Forelimb muscle (tissue), 1 donor: Measurements from ENCODE around the gene TTLL6. TPM values are rescaled to one million over a fixed set of nuclear protein-coding genes. Genes with fewer than 3 reads are reported as not detected.

Experiments
- DNase-seq: peaks from one replicate; pipeline ENCODE4 v3.0.0-alpha.2; 2013; ENCODE audit warnings: low read depth
- polyA plus RNA-seq: library from polyadenylated mRNA; unstranded; fragments of 120-200 nt; gene quantifications from one replicate; pipeline ENCODE4 v1.2.1, GENCODE V29; 2013; ENCODE audit not compliant: insufficient read length

The TTLL6 gene
- polyA plus RNA-seq, 1 donor, result not detected

DNA sequence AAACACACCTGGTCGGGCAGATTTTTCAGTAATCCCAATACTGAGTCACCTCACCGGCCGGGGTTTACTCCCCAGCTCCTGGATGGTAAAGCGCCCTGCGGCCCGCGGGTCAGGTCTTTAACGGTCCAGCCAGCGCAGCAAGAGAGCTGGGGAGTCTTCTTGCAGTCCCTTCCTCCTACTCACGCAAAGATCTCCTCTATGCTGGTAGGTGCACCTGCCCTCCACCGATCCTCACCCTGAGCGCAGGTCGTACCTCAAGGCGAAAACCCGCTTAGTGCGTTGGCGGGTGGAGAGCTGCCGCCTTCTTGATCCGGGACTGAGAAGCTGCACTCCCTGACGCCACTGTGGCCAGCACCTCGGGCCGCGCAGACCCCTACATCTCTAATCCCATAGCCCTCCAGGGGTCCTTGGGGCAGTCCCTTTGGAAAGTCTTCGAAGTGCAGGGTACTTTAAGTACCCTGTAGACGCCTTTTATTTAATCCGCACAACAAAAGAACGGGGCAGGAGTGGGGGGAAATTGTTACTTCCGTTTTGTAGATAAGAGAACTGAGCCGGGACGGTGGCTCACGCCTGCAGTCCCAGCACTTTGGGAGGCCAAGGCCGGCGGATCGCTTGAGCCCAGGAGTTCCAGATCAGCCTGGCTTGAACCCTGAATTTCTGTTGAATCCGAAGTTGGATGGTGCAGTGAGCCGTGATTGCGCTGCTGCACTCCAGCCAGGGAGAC is 78.1 kb downstream of the TTLL6 start:
- no peak for DNase-seq

GRCh38 chr17:48738424-48738802 is 78.6 kb downstream of the TTLL6 start:
- DNase-seq, result no peak

DNA sequence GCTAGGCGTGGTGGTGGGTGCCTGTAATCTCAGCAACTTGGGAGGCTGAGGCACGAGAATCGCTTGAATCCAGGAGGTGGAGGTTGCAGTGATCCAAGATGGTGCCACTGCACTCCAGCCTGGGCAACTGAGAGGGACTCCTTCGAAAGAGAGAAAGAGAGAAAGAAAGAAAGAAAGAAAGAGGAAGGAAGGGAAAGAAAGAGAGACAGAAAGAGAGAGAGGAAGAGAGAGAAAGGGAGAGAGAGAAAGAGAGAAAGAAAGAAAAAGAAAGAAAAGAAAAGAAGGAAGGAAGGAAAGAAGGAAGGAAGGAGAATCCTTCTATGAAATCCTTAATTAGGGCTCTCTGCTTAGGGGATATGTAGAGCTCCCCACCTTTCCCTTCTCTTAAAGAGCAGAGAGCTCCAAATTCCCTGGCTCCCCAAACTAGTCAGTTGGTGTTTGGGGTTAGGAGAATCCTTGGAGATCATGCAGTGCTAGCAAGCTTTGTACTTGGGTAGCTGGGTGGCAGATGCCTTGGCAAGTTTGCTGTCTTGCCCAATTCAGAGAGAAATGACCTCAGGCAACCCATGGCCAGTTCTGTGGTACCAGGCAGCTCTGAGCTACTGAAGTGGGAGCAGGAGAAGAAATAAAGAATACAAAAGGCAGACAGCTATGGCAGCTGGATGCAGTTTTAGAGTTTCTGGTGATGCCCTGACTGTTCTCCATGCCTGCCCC is 79.5 kb downstream of the TTLL6 start:
- DNase-seq, result no peak

- no peak for DNase-seq
Observed at GRCh38 chr17:48735062-48735351, 82.0 kb downstream of the TTLL6 start.

- DNase-seq, result no peak
Observed at GRCh38 chr17:48734333-48735061, 82.5 kb downstream of the TTLL6 start.

GRCh38 chr17:48733632-48734328 is 83.2 kb downstream of the TTLL6 start:
- DNase-seq, result no peak

DNA sequence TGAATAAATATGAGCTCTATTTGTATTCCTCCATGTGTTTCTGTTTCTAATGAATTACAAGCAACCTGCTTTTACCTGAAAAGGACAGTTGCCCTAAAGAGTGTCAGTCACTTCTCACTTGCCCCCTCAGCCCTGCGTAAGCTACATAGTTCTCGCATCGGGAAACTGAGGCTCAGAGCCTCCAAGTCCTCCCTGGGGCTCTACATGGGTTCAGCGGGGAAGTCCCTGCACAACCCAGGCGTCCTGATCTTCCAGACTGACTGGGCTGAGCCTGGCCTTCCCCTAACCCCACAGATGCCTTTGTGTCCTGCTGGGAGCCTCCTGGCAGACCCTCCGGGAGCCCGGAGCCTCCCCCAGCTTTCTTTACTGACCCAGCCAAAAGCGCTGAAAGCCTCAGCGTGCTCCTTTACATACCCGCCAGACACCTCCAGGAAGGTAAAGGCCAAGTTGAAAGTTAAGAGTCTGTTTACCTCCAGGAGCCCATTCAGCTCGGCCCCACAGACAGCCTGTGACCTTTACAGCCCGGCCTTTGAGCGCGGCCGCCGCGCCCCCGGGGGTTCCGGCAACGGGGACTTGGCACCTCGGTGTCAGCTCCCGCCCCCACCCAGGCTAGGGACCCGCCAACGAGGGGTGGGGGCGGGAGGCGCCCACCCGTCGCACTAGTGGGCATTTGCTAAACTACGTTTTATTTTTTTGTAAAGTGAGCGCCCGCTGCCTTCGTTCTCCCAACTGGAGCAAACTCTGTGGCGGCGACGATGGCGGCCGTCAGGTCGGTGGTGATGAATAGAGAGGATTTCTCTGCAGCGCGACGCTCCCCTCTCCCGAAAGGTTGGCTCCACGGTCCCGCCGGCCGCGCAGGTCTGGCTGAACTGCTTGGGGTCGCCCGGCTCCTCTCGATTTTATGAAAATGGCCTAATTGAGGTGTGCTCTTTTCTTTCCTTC is 84.1 kb downstream of the TTLL6 start:
- no peak for DNase-seq

DNA sequence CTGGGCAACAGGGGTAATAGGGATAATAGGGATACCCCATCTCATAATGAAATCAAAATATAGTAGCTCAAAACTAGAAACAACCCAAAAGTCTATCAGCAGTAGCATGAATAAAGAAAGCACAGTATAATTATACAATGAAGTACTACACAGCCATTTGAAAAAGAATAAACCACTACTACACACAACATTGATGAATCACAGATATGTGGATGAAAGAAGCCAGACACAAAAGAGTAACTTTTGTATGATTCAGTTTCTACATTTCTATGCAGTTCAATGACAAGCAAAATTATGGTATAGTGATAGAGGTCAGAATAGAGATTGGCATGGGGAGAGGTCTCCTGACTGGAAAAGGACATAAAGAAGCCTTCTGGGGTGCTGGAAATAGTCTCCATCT is 85.7 kb downstream of the TTLL6 start:
- DNase-seq, result no peak

- DNase-seq, result no peak
Observed at GRCh38 chr17:48730240-48730550, 86.8 kb downstream of the TTLL6 start.

- no peak for DNase-seq
Observed at GRCh38 chr17:48729335-48730239, 87.4 kb downstream of the TTLL6 start.

DNA sequence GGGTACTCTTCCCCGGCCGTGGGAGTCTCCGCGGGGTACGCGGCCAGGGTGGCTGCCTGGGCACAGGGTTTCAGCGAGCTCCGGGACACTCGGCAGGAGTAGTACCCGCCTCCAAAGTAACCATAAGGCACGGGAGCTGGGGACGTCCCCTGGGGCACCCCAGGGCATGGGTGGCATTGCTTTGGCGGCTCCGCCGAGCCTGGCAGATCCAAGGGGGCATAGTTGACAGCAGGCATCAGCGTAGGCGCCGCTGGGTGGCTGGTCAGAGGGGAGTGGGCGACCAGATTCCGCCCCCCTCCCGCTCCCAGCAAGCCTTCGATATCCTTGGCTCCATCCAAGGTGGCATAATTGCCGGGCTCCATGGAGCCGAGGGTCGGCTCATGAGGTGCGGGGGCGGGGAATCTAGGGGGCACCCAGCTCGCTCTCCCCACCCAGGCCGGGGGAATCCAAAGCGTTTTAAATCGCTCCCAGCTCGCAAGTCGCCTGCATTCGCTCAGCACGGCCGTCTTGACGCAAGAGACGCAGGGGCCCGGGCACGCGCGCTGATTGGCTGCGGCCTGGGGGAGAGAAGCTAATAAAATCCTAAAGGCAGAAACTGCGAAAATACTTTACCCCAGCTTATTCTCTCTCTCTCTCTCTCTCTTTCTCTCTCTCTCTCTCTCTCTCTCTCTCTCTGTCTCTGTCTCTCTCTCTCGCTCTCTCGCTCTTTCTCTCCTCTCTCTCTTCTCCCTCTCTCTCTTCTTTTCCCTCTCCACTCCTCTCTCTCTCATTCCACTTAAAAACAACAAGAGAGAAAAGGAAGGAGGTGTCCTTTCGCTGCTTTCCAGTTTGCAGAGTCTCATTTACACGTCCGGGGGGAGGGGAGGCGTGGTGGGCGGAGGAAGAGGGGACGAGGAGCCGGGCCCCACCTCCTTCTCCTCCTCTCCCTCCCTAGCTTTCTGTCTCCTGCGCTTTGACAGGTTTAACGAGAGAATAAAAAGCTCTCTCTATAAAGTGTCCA is 88.5 kb downstream of the TTLL6 start, which contains the start of gene HOXB13:
HOXB13 (minus strand) TSS at position 519 of the 1,000 bp plus-strand sequence; CDS start at position 362, 157 bp downstream.
- no peak for DNase-seq

DNA sequence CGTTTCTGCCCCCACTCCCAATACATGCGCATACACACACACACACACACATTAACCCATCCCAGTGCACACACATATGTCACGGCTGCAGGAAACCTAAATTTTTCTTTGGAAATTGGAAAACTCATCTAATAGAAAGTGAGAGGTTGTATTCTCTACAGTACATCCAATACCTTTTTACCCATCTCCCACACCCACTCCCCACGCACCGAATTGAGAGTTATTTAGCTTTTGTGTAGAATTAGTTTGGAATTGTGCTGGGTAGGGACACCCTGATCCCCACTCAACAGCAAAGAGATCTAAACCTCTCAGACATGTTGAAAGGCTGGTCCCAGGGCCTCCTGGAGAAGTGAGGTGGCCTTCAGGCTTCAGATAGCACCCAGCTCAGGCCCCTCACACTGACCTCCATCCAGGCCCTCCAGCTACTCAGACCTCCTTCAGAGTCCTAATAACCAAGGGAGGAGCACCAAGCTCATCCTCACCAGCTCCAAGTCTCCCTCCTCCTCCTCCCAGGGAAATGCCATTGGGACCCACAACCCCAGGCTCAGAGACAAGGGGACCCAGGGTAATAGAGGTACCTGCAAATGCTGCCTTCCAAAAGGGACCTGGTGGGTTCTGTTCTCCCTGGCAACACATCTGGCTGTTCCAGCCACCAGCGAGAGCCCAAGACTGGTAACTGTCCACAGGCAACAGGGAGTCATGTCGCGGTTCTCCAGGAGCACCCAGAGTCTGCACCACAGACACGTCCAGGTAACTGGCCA is 89.4 kb downstream of the TTLL6 start:
- no peak for DNase-seq

DNA sequence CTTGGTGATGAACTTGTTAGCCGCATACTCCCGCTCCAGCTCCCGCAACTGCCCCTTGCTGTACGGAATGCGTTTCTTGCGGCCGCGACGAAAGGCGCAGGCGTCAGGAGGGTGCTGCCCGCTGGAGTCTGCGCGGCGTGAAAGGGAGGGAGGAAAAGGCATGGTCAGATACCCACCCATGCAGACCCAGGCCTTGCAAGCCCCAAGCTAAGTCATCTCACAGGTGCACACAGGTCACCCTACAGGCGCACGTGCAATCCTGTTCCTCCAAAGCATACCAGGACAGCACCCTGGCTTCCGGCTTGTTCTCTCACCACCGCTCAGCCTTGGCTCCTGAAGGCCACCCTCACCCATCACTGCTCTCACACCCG is 90.1 kb downstream of the TTLL6 start:
- DNase-seq, result no peak

GRCh38 chr17:48726114-48726915 is 90.7 kb downstream of the TTLL6 start:
- DNase-seq, result no peak

DNA sequence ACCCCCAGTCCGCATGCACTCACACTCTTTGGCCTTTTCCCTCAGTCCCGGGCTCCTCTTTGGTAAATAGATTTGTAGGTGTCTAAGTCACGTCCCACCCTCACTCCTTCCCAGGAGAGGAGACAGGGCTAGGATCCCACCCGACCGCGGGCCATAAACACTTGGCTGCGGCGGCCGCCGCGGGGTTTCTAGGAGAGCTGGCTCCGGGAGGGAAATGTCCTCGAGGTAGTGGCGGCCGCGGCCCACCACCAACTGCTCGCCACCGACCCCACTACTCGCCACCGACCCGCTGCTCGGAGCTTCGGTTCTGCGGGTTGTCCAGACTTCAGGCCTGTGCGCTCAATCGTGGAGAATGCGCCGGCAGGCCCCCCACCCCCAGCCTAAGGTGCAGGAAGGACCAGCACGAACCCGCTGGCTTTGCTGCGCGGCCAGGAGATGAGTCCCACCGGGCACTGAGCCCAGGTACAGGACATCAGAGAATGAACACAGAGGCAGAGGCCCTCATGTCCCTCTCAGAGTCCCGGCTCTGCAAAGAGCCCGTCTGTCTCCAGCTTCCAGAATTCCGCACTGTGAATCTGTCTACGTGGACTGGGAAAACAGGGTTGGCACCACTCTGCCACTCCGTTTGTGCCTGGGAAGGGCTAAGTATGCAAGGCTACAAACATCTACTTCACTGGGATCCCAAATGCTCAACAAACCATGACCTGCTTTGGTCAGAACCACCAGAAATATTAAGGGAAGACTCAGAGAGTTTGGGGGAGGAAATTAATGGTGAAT is 91.6 kb downstream of the TTLL6 start:
- no peak for DNase-seq

- DNase-seq, result no peak
Observed at GRCh38 chr17:48725004-48725287, 92.1 kb downstream of the TTLL6 start.
